ENCODE measurements around the gene FKBP4. TPM values are rescaled to one million over a fixed set of nuclear protein-coding genes. Genes with fewer than 3 reads are reported as not detected.

The FKBP4 gene
- polyA plus RNA-seq, 1 donor (not counting 4 experiments of a cell fraction or from before 2014, with no cell fraction given), result 80.8 TPM

GRCh38 chr12:2834581-2835491, 40.1 kb downstream of the FKBP4 start, which contains the start of gene NRIP2:
NRIP2 (minus strand) TSS chr12:2835035; CDS start chr12:2834983, 52 bp downstream.
- H2AFZ ChIP-seq (ENCODE audit: control insufficient read depth, low read length), result no peak within 1 kb of the TSS
- no peak for DNase-seq (ENCODE audit: low read depth, low spot score)
- peaks cover 0 to 4% of the 10 kb centered on the region in 2 experiments for H3K36me3 ChIP-seq (ENCODE audit: control insufficient read depth in 2 of 2, extremely low read depth in 1 of 2, insufficient read depth in 2 of 2, low read length in 2 of 2)
- no peaks in the 10 kb centered on the region for H3K9me1 ChIP-seq (ENCODE audit: control insufficient read depth, extremely low read depth, insufficient read depth, low read length)
- H3K27ac ChIP-seq (ENCODE audit: control insufficient read depth, insufficient read depth, low read length), result no peak within 1 kb of the TSS
- no peaks in the 10 kb centered on the region for H4K20me1 ChIP-seq (ENCODE audit: control insufficient read depth, extremely low read depth, insufficient read depth, low read length)
- H3K4me2 ChIP-seq (ENCODE audit: control insufficient read depth, extremely low read depth, insufficient read depth, low read depth, low read length), result no peak within 1 kb of the TSS
- peaks cover 5% of the 10 kb centered on the region for H3K4me1 ChIP-seq (ENCODE audit: control insufficient read depth, extremely low read depth, insufficient read depth, low read length)
- no peak for TF ChIP-seq CTCF (optimal IDR thresholded peaks at IDR 0.05 in 1 of 3, IDR thresholded peaks at IDR 0.05 in 1 of 3, conservative IDR thresholded peaks at IDR 0.05 in 1 of 3; ENCODE audit: extremely low read depth in 1 of 3, insufficient read depth in 2 of 3, low read length in 3 of 3)
- no peak for TF ChIP-seq EZH2 (IDR thresholded peaks at IDR 0.05; ENCODE audit: low read length)
- no peaks in the 10 kb centered on the region for H3K9me3 ChIP-seq (ENCODE audit: control insufficient read depth, low read depth, low read length)
- FAIRE-seq, result no peak
- no peak within 1 kb of the TSS for H3K4me3 ChIP-seq (ENCODE audit: control insufficient read depth in 2 of 3, extremely low read depth in 1 of 3, insufficient read depth in 2 of 3, low read depth in 1 of 3, low read length in 3 of 3)
- dilution Hi-C loops (cut with MboI; ENCODE audit: extremely low pct_ligation_motif_present, low sequenced_read_pairs), result no loop called here
- H3K79me2 ChIP-seq (ENCODE audit: control insufficient read depth, insufficient read depth, low read length), result no peaks in the 10 kb centered on the region
- H3K27me3 ChIP-seq (ENCODE audit: control insufficient read depth, extremely low read depth, insufficient read depth, low read length), result no peaks in the 10 kb centered on the region
- H3K9ac ChIP-seq (ENCODE audit: control insufficient read depth, extremely low read depth, insufficient read depth, low read length), result no peak within 1 kb of the TSS

GRCh38 chr12:2835691-2836403, 41.1 kb downstream of the FKBP4 start:
- no peaks in the 10 kb centered on the region for H3K9me3 ChIP-seq (ENCODE audit: control insufficient read depth, low read depth, low read length)
- H3K9me1 ChIP-seq (ENCODE audit: control insufficient read depth, extremely low read depth, insufficient read depth, low read length), result no peaks in the 10 kb centered on the region
- H3K9ac ChIP-seq (ENCODE audit: control insufficient read depth, extremely low read depth, insufficient read depth, low read length), result no peak overlapping the region
- dilution Hi-C loops (cut with MboI; ENCODE audit: extremely low pct_ligation_motif_present, low sequenced_read_pairs), result no loop called here
- no peak for TF ChIP-seq CTCF (optimal IDR thresholded peaks at IDR 0.05 in 1 of 3, IDR thresholded peaks at IDR 0.05 in 1 of 3, conservative IDR thresholded peaks at IDR 0.05 in 1 of 3; ENCODE audit: extremely low read depth in 1 of 3, insufficient read depth in 2 of 3, low read length in 3 of 3)
- H3K27me3 ChIP-seq (ENCODE audit: control insufficient read depth, extremely low read depth, insufficient read depth, low read length), result no peaks in the 10 kb centered on the region
- H2AFZ ChIP-seq (ENCODE audit: control insufficient read depth, low read length), result no peak overlapping the region
- peak; percentile 29 for FAIRE-seq
- no peaks in the 10 kb centered on the region for H3K79me2 ChIP-seq (ENCODE audit: control insufficient read depth, insufficient read depth, low read length)
- no peak for DNase-seq (ENCODE audit: low read depth, low spot score)
- H3K27ac ChIP-seq (ENCODE audit: control insufficient read depth, insufficient read depth, low read length), result no peak overlapping the region
- H3K4me2 ChIP-seq (ENCODE audit: control insufficient read depth, extremely low read depth, insufficient read depth, low read depth, low read length), result no peak overlapping the region
- no peaks in the 10 kb centered on the region for H4K20me1 ChIP-seq (ENCODE audit: control insufficient read depth, extremely low read depth, insufficient read depth, low read length)
- no peak overlapping the region for H3K4me3 ChIP-seq (ENCODE audit: control insufficient read depth in 2 of 3, extremely low read depth in 1 of 3, insufficient read depth in 2 of 3, low read depth in 1 of 3, low read length in 3 of 3)
- peaks cover 0 to 2% of the 10 kb centered on the region in 2 experiments for H3K36me3 ChIP-seq (ENCODE audit: control insufficient read depth in 2 of 2, extremely low read depth in 1 of 2, insufficient read depth in 2 of 2, low read length in 2 of 2)
- peaks cover 5% of the 10 kb centered on the region for H3K4me1 ChIP-seq (ENCODE audit: control insufficient read depth, extremely low read depth, insufficient read depth, low read length)

Data from keratinocyte (primary cell).